Activated T-cell treated with anti-CD3 and anti-CD28 coated beads for 1 hour (primary cell): ENCODE results near the gene CCDC93.
"Not testable (repeated sequence)": the region's sequence is repeated elsewhere in the genome, so short reads cannot be mapped to it uniquely, and the experiment has no call there.

Source experiments
- DNase-seq: peaks from one replicate; pipeline ENCODE4 v3.0.0-alpha.2; 2020; ENCODE audit warnings: low read depth

CCDC93 gene

DNA sequence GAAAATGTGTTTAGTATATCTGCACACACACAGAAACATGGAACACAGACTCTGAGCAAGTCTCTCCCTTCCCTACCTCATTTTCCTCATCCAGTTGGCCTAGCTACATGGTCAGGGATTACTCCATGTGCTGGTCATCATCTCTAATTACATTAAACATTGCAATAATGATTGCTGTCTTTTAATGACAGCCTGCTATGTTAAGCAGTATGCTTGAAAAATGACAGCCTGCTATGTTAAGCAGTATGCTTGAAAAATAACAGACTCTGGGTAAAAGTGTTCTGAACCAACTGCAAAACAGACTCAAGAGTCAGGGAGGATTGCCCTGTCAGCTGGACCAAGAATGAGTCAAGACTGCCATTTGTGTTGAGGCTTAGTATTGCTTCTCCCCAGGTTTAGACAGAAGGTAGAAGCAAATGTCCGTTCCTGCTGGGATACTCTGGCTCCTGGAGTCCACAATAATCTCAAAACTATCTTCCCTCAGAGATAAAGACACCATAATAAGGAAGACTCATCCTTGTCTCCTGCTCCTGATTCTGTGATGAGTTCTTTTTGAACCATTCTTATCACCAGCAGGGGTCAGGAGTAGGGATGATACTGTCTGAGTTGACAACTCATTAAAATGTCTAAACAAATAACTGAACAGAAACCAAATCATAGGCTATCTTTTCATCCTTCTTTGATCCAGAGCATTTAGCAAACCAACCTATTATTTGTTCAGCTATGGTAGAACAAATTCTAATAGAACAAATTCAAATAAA lies 57.7 kb downstream of the CCDC93 start:
- no peak for DNase-seq

DNA sequence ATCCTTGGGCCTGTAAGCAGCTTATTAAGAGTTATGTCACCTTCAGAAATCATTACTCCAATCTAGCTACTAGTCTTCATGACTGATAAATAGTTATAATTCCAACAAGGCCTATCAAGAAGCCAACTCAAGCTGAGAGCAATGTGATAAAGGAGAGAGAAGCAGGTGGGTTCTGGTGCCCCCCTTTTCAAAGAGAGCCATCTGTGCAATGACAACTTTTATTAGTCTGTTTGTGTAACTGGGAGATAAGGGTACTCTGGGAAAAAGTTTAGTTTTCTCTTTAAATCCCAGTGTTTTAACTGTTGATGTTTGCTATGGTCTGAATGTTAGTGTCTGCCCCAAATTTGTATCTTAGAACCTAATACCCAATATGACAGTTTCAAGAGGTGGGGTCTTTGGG lies 60.6 kb downstream of the CCDC93 start:
- DNase-seq = no peak

DNA sequence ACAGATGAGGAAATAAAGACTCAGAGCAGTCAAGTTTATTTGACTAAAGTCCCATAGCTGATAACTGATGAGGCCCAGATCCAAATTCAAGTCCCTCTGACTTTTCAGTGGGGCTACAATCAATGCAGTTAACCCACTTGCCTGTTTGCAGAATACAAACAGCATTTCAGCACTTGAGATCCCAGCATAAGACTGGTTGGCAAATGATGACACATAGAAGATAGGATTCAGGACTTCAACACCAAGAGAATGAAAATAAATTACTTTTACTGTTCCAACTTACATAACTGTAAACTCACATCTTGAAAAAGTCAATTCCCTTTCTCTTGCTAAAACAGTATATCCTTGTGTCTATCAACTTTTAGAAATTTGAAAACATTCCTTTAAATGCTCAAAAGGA lies 61.2 kb downstream of the CCDC93 start:
- DNase-seq = no peak

DNA sequence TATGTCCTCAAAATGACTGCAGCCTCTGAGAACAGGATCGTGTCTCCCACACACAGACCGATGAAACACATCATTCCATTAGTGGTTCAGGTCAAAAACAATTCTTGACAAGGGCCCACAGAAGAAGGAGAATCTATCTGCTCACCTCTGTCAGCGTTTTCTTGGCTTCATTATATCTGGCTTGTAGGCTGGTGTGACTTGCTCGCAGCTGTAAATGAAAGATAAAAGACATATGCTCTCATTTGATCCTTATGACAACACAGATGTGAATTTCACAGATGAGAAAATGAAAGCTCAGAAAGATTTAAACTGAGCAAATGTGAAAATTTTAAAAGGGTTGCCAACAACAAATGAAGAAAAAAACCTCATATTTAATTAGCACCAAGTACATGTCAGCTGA lies 61.6 kb downstream of the CCDC93 start:
- DNase-seq = no peak

DNA sequence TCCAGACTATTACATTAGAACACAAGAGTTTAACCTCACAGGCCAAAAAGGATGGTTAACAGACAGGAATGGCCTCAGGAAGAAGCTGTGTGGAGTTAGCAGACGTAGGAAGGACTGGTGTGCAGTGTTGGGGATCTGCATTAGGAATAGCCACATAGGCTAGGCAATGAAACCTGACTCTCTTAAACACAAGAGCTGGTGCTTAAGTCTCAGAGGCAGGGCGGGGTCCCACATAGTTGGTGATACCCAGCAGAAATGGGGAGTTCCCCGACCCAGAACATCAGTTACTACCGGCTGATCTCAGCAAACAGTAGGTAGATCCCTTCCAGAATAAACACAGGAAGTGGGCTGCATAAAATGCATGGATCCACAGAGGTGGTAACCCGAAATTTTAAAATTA lies 64.1 kb downstream of the CCDC93 start:
- no peak for DNase-seq

DNA sequence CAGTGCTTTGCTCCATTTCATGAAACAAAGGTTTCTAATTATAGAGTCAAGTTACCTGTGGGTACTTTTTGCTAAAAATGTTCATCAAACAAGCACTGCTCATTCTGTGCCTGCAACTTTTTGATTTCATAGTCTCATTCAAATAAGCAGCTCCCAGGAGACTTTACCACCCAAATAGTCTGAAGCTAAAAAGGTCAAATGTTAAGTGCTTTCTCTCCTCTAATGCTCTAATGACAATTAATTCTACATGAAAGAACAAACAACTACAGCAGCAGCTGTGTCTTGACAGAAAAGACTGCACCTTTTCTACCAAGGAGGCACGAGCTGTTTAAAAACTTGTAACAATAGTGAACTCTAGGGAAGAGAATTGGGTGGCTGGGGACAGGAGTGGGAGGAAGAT lies 65.3 kb downstream of the CCDC93 start:
- DNase-seq = no peak

DNA sequence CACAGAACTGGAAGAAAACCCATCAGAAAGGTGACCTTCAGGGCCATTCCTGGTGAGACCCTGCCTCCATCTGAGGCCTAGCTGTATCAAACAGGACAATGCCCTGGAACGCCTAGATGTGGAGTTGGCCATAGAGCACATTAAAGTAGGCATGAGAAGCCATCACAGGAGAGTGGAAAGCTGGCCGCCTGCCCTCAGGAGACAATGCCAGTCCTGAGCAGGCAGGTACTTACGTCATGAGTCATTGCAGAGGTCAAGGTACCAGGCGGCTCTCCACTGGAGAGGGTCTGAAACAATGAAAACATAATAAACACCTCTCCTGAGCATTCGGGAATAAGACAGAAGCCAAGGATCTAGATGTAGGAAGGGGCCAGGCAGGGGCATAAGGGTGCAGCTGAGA lies 68.6 kb downstream of the CCDC93 start:
- DNase-seq = no peak

DNA sequence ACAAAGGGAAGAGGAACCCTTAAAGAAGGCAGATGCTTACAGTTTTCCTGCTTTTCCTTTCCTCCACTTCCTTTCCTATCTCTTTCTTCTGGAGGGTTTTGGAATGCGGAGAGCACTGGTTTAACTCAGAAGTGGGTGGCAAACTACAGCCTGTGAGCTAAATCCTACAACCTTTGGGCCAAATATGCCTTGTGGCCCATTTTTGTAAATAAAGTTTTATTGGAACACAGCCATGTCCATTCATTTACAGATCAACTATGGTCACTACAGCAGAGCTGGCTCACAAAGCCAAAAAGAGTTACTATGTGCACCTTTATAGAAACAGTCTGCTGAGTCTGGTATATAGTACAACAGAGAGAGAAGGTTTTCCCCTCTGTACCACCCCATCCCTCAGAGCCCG lies 69.1 kb downstream of the CCDC93 start:
- no peak for DNase-seq

DNA sequence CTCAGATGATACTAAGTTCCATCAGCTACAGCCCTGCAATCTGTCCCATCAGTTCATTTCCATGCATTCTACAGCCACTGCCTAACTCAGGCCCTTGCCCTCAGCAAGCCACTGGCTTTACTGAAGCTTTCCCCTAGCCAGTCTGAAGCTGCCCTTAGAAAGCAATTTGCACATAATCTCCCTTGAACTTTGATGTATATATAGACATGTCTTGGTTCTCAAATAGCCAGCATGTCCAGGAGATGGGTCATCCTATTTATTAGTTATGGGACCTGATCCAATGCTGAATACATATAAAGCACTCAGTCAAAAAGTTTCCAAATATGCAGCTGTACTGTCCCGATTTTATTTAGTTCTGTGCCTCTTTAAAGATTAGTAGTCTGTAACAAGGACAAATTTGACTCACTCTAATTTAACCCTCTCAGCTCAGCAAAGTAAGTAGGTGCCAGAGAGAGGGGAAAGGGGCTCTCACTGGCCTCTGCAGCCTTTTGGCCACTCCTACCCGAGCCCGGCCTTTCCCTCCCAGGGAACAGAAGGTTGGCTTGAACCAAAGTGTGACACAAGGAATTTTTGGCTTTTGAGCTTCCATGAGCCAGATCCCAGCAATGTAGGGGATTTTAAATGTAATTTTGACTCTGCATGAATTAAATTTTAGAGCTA lies 70.7 kb downstream of the CCDC93 start:
- DNase-seq = no peak

DNA sequence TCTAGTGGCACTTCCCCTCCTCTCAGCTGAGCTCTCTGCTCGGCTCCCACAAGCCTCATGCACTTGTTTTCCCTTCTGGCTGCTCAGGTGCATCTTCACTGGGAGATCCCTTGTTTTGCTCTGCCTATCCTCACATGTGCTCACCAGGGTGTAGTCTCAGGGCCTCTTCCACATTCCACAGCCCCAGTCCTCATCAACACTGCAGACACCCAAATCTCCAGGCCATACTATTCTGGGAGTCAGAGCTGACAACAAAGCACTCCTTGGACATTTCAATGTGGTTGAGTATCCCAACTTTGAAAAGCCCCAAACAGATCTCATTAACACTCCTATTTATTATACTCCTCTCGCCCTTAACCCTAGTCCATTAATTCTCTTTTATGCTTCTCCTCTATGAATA lies 71.3 kb downstream of the CCDC93 start:
- DNase-seq = no peak

DNA sequence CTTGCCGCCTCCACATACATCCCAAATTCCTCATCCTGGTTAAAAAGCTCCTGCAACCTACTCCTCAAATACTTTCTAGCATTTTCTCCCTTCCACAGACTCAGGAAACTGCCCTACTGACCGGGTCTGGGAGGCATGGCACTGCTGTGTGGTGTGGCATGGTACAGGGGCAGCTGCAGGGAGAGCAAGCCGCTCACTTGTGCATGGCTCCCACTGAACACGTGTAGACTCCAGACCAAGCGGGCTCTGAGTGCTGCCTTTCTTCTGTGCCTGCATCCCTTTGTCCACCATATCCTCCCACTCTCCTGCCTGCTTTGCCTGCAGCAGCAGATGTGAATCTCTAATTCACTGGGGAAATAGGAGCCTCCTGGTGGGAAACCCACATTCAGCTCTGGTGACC lies 72.2 kb downstream of the CCDC93 start:
- DNase-seq = no peak

DNA sequence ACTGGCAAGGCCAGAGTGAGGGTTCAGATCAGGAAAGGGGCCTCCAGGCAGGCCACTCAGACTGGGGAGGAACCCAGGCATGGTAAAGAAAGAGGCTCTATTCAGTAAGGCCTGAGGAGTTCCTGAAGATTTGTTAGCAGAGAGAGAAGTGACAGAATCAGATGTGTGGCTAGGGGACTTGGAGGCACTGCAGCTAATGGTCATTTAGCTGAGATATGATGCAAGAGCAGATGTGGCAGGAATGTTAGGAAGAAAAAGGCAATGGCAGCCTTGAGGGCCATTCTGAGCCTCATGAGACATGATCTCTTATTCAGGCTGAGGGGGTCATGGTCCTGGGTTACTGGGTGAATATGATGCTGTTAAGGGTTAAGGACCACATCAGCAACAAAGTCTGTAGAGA lies 73.4 kb downstream of the CCDC93 start:
- DNase-seq = no peak

DNA sequence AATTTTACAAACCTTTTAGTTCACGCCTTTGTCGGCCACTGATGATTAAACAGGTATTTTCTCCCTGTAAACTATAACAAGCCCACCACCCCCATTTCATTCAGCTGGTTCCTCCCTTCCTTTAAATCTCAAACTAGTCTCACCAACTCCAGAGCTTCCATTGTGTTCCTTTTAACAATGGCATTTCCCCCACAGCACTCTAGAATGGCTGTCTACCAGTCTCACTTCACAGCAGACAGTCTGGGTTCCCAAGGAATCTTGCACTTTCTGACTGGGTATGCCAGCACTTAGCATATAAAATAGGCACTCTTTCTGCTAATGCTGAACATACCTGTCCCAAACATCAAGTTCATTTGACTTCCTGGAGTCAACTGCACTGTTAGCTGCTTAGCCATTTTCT lies 75.3 kb downstream of the CCDC93 start:
- DNase-seq = no peak

DNA sequence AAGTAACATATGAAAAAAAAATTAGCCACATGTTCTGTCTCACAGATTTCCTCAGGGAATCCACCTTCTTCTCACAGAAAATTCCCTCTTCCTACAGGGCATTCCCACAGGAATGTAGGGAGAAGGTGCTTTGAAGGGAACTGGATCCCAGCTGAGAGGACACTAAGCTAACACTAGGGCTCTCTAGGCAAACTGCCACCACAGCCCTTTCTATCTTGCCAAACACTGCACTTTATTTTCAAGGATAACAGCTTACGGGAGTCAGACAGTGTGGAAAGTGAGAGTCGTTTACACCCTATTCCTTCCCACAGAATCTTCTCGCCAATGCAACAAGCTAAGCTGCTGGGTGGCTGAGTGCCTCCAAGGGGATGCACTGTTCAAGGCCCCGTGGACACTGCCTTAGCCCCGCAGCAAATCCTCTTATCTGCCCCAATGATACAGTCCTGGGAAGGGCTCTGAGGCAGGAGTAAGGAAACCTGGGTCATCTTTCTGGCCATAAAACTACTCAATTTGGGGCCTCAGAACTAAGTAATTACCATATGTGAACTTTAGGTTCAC lies 76.9 kb downstream of the CCDC93 start:
- DNase-seq = no peak

DNA sequence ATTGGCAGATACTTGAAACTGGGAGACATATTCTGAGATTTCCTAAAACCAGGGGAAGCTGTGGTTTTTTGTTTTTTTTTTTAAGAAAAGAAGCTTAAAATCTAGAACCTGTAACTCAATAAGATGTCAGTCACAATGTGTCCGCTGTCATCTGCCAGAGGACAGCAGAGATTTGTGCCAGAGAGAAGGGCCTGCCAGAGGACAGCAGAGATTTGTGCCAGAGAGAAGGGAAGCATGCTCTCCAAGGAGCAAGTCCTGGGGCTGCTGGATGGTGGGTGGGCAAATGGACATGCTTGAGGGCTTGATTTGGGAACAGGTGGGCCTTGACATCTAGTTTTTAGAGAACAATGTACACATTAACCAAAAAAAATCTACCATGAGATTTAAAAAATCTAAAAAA lies 77.9 kb downstream of the CCDC93 start:
- no peak for DNase-seq

DNA sequence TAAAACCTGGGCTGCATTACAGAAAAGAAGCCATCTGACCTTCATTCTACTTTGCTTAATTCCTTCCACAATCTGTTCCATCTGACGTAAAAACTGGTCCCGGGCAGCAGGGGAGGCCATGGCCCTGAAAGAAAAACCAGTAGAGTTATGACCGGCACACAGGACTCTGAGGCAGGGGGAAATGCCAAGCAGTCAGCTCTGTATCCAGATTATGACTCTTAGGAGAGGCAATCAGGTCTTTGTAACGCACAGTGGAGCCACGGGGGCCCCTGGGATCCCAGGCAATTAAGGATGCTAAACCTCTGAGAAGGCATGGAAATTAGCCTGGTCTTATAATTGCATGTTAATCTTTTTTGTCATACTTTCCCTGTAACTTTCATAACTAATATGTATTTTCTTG lies 78.4 kb downstream of the CCDC93 start:
- no peak for DNase-seq

DNA sequence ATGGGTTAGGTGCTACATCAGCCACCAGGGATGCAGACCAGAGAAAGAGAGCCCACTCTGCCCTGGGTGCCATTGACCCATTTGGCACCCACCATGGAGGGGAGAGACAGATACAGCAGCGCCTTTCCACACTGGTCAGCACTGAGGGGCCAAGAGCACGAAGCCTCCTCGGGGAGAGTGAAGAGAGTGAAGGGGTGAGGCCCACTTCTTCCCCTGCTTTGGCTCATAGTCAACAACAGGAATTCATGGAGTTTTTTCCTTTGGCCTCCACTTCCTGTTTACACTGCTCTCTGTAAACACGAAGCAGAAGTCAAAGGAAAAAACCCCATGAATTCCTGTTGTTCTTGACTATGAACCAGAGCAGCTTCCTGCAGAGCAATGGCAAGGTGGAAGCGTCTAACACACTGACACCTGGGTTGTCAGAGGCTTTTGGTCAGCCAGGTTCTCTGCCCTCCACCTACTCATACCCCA lies 80.0 kb downstream of the CCDC93 start:
- no peak for DNase-seq

DNA sequence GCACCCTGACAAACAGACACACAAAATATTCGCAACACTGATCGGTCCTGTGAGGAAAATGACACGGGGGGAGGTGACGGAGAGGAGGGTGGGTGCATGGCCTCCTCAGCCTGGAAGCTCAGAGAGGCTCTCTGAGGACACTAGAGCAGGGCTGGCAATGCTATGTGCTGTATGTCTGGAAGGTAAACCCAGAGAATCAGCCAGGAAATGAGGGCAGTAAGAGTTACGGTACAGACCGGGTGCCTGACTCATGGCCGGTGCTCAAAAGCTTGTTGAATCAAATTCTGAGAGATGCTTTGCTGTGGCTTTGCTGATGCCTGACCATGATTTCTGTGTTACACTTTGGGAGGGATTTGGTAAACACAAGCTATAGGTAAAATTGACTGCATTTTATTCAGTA lies 81.9 kb downstream of the CCDC93 start:
- DNase-seq = no peak

DNA sequence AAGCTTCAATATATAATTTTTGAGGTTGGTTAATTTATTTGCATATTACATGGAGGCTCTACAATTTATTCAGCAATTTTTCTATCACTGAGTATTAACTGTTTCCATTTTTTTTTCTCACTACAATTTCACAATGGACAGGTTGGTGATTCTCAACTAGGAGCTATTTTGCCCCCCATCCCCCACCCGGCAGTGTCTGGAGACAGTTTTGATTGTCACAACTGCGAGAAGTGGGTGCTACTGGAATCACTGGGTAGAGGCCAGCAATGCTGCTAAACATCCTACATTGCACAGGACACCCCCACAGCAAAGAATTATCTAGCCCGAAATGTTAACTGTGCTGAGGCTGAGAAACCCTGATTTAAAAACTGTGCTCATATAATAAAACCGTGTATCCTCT lies 82.6 kb downstream of the CCDC93 start:
- DNase-seq = no peak

DNA sequence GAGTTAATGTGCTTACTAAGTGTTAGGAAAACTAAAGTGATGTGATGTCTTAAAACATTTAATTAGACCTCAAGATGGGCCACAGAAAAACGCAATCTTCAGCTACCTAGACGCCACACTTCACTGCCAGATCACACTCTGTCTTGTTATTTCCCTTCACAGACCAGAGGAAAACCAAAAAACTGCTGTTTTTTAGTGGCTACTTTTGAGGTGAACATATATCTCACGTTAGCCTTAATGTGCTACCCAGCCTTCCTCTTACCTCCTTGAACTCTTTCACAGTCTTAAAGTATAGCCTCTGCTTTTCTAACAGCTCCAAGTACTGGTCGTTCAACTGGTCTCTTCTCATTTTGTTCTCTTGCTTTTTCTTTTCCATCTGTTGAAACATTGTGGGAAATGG lies 83.1 kb downstream of the CCDC93 start:
- no peak for DNase-seq

DNA sequence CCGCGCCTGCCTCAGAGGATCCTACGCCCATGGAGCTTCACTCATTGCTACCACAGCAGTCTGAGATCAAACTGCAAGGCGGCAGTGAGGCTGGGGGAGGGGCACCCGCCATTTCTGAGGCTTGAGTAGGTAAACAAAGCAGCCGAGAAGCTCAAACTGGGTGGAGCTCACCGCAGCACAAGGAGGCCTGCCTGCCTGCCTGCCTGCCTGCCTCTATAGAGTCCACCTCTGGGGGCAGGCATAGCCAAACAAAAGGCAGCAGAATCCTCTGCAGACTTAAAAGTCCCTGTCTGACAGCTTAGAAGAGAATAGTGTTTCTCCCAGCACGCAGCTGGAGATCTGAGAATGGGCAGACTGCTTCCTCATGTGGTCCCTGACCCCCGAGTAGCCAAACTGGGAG lies 90.4 kb downstream of the CCDC93 start:
- not testable (repeated sequence) for DNase-seq

DNA sequence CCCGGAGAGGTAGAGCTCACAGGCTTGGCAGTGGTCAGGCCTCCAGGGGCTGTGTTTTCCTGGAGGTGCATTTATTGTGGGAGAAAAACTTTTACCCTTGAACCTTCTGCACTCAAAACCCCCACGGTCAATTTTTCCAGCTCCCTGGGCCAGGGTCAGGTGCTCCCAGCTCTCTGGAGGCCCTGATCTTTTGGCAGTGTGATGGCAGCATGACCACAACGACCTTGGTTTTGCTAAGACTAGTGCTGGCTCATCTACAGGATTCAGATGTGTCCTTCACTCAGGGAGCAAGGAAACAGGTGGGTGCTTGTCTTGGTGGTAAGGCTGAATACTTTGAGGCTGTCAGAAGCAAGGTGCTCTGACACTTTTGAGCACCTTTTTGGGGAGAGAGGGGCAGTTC lies 92.3 kb downstream of the CCDC93 start:
- no peak for DNase-seq

DNA sequence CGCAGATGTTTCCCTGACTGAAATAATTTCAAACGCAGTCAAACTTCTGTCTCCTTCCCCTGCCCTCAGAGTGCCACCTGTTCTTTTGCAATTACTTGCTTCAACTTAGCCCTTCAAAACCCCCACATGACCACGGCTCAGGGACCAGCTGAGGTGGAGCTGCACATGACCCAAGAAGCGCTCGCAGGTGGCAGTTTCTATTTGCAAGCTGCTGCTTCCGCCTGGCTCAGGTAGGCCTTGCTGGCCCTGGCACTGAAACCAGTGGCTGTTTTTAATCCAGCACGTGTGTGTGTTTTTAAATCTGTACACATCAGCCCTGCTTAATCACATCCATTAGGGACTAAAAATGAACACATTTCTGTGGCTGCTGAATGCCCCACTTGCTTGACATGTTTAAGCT lies 95.3 kb downstream of the CCDC93 start:
- no peak for DNase-seq
